Lower leg skin (tissue), 4 donors: ENCODE data around the gene CNIH4. TPM values are rescaled to one million over a fixed set of nuclear protein-coding genes. Genes with fewer than 3 reads are reported as not detected.
"Not testable (repeated sequence)": the region's sequence is repeated elsewhere in the genome, so short reads cannot be mapped to it uniquely, and the experiment has no call there.

ENCODE experiments used
- DNase-seq, 2 donors: peaks; one replicate each; pipeline ENCODE4 v3.0.0-alpha.2; 2019; ENCODE audit warnings: low spot score in 2 of 2
- H3K4me3 ChIP-seq: fragments of 200-600 bp; sonication (generic); 2 replicates; pipeline ENCODE4 v1.5.1; 2017; ENCODE audit warnings: mild to moderate bottlenecking, low read depth; ENCODE audit not compliant: poor library complexity, severe bottlenecking
- POLR2A ChIP-seq, 2 donors: fragments of 450-650 bp; IDR thresholded peaks; one replicate each; pipeline ENCODE4 v1.6.1; 2016 to 2017; ENCODE audit warnings: antibody characterized with exemption in 2 of 2, mild to moderate bottlenecking in 1 of 2, moderate library complexity in 1 of 2
- WGBS, 2 donors: methylation state at CpG; one replicate each; pipeline ENCODE4 v1.1.5; 2018; 5-methylcytosine and 5-hydroxymethylcytosine counted together
- intact Hi-C: fragments of 100-400 bp; cut with DNase I; formaldehyde crosslinking; loops from one replicate; pipeline ENCODE4 v1.15.0; 2023; ENCODE audit warnings: low total_unique reads
- total RNA-seq, 4 donors: library from RNA; depleted of rRNA; stranded (reverse); fragments of >200 nt; gene quantifications; one replicate each; pipeline ENCODE4 v1.1.0, GENCODE V29; 2016
- TF ChIP-seq, protein P1 (sequence below), 3 donors: fragments of 450-650 bp; IDR thresholded peaks; one replicate each; pipeline ENCODE4 v1.5.1; 2016; ENCODE audit warnings: antibody characterized with exemption in 3 of 3, mild to moderate bottlenecking in 3 of 3, moderate library complexity in 2 of 3

CNIH4 gene
- total RNA-seq, 4 donors from 2014 or later, result 24.0 to 44.8 (median 37.0) TPM

GRCh38 chr1:224343679-224344078 lies 13.0 kb upstream of the CNIH4 start:
- WGBS, 2 donors, result 44 to 45% methylated on average over 3 of the region's 3 CpGs
- intact Hi-C loops, result no loop called here
- DNase-seq, result no peak
- TF ChIP-seq, protein P1, sequence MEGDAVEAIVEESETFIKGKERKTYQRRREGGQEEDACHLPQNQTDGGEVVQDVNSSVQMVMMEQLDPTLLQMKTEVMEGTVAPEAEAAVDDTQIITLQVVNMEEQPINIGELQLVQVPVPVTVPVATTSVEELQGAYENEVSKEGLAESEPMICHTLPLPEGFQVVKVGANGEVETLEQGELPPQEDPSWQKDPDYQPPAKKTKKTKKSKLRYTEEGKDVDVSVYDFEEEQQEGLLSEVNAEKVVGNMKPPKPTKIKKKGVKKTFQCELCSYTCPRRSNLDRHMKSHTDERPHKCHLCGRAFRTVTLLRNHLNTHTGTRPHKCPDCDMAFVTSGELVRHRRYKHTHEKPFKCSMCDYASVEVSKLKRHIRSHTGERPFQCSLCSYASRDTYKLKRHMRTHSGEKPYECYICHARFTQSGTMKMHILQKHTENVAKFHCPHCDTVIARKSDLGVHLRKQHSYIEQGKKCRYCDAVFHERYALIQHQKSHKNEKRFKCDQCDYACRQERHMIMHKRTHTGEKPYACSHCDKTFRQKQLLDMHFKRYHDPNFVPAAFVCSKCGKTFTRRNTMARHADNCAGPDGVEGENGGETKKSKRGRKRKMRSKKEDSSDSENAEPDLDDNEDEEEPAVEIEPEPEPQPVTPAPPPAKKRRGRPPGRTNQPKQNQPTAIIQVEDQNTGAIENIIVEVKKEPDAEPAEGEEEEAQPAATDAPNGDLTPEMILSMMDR (IDR thresholded peaks at IDR 0.05), result no peak
- no peak for TF ChIP-seq POLR2A (IDR thresholded peaks at IDR 0.05)
- no peak overlapping the region for H3K4me3 ChIP-seq

DNA sequence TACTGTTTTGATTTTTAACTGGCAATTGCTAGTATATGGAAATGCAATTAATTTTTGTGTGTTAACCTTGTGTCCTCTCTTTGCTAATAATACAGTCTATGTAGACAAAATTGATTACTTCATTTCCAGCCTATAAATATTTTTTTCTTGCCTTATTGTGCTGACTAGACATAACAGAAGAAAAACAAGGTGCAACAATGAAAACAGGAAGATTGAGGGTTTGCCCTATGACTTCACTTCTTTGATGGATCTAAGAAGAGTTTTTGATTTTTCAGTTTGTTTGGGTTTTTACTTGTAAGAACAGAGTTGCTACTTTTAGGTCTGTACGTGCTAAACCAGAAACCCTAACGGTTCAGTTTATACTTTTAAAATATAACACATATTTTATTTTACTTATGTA lies 8.5 kb upstream of the CNIH4 start:
- TF ChIP-seq, protein P1 (IDR thresholded peaks at IDR 0.05), result no peak
- TF ChIP-seq POLR2A (IDR thresholded peaks at IDR 0.05), result no peak
- intact Hi-C loops, result no loop called here
- no peak for DNase-seq
- WGBS, 2 donors, result 83 to 91% methylated on average over 2 of the region's 2 CpGs
- H3K4me3 ChIP-seq, result no peak overlapping the region

- 91 to 92% methylated on average over 13 to 30 of the region's 30 CpGs for WGBS, 2 donors
- H3K4me3 ChIP-seq, DNase-seq, intact Hi-C loops: not testable (repeated sequence)
Measured at GRCh38 chr1:224349716-224350115, 7.0 kb upstream of the CNIH4 start.

DNA sequence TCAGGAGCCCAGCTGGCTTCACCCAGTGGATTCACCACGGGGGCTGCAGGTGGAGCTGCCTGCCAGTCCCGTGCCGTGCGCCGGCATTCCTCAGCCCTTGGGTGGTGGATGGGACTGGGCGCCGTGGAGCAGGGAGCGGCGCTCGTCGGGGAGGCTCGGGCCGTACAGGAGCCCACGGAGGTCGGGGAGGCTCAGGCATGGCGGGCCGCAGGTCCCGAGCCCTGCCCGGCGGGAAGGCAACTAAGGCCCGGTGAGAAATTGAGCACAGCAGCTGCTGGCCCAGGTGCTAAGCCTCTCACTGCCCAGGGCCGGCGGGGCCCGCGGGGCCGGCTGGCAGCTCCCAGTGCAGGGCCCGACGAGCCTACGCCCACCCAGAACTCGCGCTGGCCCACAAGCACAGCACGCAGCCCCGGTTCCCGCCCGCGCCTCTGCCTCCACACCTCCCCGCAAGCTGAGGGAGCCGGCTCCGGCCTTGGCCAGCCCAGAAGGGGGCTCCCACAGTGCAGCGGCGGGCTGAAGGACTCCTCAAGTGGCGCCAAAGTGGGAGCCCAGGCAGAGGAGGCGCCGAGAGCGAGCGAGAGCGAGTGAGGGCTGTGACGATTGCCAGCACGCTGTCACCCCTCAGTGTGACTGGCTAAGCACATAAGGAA lies 4.1 kb upstream of the CNIH4 start:
- DNase-seq, intact Hi-C loops, H3K4me3 ChIP-seq: not testable (repeated sequence)
- WGBS, 2 donors, result 94 to 95% methylated on average over 39 to 48 of the region's 49 CpGs

GRCh38 chr1:224353975-224354925 lies 2.4 kb upstream of the CNIH4 start:
- TF ChIP-seq POLR2A (IDR thresholded peaks at IDR 0.05), result no peak
- TF ChIP-seq, protein P1 (IDR thresholded peaks at IDR 0.05), result no peak
- DNase-seq, result no peak
- intact Hi-C loops, result no loop called here
- no peak overlapping the region for H3K4me3 ChIP-seq
- 81% methylated on average over 5 of the region's 5 CpGs for WGBS, 2 donors

DNA sequence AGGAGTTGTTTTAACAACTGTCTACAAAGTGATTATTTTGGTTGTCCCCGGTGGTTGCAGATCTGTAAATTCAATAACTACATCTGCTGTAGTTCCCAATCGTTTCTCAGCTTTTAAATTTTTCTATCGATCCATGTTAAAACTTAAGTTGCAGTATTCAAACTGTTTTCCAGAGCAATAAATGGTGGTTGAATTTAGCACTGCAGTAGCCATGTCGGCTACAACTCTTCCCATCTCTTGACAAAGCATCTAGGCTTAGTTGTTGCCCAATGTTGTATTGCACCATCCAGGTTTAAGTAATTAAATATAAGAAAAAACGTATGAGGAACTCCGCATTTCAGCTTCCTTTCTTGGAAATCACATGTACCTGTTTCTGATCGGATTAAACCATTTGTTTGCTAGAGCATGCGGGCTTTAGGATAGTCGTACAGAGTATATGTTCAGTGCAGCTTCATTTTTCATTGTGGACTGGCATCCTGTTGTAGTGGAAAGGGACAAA lies 996 bp downstream of the CNIH4 start:
- intact Hi-C loops, result no loop called here
- TF ChIP-seq POLR2A (IDR thresholded peaks at IDR 0.05), result no peak
- TF ChIP-seq, protein P1 (IDR thresholded peaks at IDR 0.05), result no peak
- DNase-seq, result no peak

More for the DNA sequence above, 996 bp downstream of the CNIH4 start:
- WGBS, 2 donors, result 8 to 15% methylated on average over 9 of the region's 9 CpGs
- H3K4me3 ChIP-seq, result peak overlapping the region; percentile 69
